Activated CD8-positive, alpha-beta memory T cell treated with anti-CD3 and anti-CD28 coated beads for 48 hours (primary cell): ENCODE results near the gene FBXL19.

Source experiments
- DNase-seq, 3 experiments: peaks; one replicate each; pipeline ENCODE4 v3.0.0-alpha.2; 2020; ENCODE audit warnings: low read depth in 2 of 3, low spot score in 2 of 3

The FBXL19 gene

DNA sequence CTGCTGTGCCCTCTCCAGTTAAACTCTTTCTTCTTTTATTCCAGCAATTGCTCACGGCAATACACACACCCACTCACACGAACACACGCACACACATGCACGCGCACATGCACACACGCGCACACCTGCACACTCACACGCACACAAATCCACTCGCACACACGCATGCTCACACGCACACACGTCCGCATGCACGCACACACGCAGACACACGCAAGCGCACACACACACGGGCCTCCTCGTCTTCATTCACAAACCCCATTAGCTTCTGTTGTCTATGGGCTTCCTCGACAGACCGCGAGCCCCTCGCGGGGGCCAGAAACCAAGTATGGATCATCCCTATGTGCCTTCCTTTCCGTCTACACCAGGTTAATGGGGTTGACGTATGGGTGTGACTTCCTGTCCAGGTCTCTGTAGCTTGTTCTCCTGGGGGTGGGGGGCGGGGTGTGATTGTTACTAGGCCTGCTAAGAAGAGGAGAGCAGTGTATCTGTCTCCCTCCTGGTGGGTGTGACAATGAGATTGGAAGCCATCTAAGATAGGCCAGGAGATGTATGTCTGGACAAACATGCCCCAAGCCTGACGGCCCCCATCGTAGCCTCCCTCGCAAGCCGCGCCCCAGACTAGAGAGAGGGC, 27.6 kb upstream of the FBXL19 start:
- DNase-seq: no peak

DNA sequence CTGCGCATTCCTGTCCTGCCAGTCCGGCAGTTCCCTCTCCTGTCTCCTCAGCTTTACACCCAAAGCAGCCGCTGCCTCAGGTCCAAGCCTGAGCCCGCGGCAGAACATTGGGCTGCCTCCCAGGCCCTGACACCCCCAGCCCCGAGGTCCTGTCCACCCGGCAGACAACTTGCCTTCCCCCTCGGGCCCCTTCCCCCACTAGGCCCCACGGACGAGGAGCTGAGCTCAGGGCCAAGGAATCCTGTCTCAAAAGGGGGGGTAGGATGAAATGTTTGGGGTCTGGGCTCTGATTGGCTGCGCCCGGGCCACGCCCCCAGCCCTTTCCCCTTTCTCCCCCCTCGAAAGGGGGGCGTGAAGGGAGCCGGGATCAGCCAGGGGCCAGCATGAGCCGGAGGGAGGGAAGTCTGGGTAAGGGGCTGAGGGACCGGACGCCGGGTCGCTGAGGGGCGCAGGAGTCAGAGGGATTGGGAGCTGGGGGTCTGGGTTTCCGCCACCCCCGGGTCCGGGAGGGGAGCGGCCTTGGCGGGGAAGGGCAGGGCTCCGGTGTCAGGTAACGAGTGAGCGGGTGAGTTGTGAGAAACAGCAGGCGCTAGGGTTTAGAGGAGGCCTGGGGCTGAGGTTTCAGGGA, 27.0 kb upstream of the FBXL19 start, which contains the start of gene CTF1:
TSS of gene CTF1 (plus strand) at position 354 of the 628 bp plus-strand sequence. CDS start at position 384, 30 bp downstream.
- no peak for DNase-seq

DNA sequence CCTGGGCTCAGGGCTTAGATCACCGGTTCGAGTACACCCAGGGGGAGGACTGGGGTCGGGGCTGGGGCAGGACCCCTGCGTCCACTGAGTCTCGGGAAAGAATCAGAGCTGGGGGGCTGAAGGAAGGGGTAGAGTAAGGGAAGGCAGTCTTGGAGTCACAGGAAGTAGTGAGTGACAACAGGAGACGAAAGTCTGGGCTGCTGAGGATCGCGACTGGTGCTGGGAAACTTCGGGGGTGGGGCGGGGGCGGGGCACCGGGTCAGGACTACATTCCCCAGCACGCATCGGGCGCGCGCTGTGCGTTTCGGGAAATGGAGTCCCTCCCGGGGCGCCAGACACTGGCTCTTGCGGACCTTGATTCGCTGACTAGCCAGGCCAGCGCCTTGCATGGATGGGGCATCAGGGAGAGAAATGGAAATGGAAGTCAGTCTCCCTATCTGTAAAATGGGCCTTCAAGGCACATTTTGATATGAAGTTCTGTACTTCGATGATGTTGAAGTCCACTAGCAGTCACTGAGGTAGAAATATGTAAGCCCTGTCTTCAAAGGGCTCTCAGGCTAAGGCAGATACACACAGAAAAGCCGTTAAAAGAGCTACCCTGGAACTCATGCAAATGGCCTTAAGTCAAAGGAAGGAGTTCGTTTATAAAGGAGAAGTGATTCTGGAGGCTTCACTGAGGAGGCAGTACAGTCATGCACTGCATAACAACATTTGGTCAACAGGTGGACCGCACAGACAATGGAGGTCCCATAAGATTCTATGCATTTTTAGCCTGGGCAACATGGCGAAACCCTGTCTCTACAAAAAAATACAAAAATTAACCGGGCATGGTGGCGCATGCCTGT, 26.3 kb upstream of the FBXL19 start:
- peak; percentile 53 to 68 (median 60) for DNase-seq

DNA sequence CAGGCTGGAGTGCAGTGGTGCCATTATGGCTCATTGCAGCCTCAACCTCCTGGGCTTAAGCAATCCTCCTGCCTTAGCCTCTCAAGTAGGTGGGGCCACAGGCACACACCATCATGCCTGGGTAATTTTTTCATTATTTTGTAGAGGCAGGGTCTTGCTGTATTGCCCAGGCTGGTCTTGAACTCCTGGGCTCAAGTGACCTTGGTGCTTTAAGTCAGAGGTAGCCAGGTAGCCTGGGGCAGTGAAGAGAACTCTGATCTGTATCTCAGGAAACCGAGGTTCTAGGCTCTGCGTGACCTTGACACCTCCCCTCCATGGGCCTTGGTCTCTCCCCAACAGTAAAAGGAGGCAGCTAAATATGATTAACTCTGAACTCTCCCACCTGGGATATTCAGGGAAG, 23.6 kb upstream of the FBXL19 start:
- DNase-seq: no peak

DNA sequence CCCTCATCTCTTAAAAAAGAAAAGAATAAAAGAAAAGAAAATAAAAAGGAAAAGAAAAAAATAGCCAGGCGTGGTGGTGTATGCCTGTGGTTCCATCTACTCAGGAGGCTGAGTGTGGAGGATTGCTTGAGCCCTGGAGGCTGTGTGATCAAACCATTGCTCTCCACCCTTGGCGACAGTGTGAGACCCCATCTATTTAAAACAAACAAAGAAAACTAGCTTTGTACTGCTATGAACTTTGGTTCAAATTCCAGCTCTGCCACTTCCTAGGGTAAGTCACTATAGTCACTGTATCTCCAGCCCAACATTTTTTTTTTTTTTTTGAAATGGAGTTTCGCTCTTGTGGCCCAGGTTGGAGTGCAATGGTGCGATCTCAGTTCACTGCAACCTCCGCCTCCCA, 22.8 kb upstream of the FBXL19 start:
- no peak for DNase-seq

DNA sequence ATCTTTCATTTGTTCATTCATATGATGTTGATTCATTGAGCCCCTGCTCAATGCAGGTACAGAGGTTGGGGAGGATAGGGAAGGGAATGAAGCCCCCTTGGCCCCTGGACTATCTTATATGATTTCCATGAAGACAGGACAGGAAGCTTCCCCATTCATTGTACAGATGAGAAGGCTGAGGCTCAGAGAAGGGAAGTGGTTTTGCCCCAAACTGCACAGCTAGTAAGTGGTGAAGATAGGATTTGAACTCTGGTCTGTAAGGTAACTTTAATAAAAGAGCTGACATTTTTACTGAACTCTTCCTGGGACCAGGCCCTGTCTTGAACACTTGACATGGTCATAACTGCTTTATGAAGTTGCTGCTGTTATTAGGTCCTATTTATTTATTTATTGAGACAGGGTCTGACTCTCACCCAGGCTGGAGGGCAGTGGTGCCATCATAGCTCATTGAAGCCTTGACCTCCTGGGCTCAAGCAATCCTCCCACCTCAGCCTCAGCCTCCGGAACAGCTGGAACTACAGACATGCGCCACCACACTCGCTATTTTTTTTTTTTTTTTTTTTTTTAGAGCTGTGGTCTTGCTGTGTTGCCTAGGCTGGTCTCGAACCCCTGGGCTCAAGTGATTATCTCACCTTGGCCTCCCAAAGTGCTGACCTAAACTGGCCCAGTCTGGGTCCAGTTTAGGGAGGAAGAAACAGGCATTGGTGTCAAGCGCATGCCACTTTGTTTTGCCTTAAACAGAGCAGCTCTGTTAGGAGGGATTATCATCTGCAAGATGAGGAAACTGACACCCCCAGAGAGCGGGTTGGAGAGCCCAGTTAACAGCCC, 22.0 kb upstream of the FBXL19 start:
- DNase-seq: no peak

DNA sequence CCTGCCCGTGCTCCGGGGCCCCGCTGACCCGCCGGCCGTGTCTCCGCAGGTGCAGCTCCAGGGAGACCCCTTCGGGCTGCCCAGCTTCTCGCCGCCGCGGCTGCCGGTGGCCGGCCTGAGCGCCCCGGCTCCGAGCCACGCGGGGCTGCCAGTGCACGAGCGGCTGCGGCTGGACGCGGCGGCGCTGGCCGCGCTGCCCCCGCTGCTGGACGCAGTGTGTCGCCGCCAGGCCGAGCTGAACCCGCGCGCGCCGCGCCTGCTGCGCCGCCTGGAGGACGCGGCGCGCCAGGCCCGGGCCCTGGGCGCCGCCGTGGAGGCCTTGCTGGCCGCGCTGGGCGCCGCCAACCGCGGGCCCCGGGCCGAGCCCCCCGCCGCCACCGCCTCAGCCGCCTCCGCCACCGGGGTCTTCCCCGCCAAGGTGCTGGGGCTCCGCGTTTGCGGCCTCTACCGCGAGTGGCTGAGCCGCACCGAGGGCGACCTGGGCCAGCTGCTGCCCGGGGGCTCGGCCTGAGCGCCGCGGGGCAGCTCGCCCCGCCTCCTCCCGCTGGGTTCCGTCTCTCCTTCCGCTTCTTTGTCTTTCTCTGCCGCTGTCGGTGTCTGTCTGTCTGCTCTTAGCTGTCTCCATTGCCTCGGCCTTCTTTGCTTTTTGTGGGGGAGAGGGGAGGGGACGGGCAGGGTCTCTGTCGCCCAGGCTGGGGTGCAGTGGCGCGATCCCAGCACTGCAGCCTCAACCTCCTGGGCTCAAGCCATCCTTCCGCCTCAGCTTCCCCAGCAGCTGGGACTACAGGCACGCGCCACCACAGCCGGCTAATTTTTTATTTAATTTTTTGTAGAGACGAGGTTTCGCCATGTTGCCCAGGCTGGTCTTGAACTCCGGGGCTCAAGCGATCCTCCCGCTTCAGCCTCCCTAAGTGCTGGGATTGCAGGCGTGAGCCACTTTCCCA, 21.1 kb upstream of the FBXL19 start:
- peak in 1 of 3 experiments; percentile 54 for DNase-seq

DNA sequence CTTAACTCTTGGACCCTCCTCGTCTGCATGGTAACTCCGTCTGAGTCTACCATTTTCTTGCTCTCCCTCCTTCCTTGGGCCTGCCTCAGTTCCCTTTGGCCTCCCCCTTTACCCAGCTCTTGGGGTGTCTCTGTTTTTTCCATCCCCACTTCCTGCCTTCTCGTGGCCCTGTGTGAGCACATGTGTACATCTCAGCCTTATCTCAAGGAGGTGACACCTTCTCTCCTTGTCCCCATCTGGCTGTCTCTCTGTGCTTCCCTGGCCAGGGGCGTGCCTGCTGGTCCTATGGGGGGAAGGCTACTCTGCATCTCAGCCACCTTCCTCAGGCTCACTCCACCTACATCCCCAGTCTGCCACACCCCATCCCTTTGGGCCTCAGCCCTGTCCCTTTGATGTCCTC, 20.4 kb upstream of the FBXL19 start:
- DNase-seq: no peak

DNA sequence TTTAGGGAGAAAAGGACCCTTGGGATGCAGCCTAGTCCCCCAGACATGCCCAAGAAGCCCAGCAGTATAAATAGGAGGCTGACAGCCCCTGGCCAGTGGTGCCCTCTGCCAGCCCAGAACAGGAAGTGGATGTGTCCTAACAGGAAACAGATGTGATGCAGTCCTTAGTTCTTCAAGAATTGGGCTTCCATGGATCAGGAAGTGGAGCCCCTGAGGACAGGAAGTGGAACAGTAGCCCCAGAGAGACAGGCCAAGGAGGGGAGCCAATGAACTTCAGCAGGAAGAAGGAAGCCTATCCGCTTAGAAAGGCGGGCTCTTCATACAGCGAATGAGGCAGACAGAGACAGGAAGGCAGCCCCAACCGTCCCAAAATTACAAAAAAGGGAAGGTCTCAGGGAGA, 19.8 kb upstream of the FBXL19 start:
- no peak for DNase-seq

DNA sequence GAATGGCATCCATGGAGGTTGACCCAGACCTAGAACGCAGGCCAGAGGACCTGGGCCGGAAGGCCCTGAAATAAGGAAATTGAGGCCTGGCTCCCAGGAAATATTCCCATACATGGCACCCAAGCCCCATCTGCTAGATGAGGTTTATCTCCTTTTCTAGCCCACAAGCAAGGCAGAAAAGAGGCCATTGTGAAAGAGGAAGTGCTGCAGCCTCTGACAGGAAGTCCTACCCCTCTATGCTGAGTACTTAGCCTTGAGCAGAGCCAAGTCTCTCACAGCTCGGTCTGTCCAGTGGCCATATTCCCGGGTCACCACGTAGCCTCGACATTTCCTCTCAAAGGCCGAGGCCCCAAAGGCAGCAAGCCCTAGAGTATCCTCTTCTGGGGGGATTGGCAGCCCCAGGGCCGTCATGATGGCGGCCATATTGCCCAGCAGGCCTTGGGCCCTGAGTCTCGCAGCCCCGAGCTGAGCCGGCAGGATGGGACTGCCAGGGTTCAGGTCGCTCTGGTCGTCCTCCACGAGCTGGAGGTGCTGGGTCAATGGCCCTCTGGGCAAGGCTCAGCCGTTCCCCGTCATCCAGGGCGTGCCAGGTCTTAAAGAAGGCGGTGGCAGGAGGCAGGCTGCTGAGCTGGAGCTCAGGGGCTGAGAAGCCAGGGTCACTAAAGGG, 19.1 kb upstream of the FBXL19 start:
- no peak for DNase-seq

DNA sequence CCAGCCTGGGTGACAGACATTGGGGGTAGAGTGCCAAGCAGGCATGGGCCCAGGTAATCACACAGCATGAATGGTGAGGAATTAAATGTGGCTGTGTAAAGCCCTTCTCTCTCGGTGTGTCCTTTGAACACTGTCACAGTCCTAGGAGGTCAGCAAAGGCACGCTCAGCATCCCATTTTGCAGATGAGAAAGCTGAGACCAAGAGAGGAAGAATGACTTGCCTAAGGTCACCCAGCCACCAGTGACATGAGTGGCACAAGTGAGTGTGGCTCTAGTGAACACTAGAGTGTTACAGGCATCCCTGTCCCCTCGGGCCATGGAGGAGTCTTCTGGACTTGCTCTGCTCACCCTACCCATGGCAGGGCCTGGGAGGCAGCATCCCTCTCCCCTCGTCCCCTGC, 16.3 kb upstream of the FBXL19 start:
- no peak for DNase-seq

DNA sequence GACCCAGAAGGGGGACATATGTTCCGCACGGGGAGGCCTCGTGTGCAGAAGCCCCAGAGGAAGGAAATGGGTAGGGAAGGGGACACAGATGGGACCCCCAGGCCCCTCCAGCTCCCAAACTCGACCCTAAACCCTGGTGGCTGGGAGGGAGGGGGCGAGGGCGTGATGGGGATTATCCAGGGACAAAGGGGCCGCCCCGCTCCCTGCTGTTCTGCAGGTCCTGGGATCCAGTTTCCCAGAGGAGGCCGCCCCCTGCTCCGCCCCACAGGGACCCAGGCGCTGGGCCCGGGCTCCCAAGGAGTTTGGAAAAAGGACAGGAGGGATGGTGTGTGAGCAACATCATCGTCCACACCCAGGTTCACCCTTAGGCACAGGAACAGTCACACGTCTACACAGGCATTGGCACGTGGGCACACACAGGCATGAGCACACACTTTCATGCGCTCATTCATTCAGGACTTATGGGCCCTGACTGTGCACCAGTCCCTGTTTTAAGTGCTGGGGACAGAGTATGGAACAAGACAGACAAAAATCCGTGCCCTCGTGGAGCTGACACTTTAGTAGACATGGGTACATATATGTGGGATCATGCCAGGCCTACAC, 12.8 kb upstream of the FBXL19 start:
- no peak for DNase-seq

DNA sequence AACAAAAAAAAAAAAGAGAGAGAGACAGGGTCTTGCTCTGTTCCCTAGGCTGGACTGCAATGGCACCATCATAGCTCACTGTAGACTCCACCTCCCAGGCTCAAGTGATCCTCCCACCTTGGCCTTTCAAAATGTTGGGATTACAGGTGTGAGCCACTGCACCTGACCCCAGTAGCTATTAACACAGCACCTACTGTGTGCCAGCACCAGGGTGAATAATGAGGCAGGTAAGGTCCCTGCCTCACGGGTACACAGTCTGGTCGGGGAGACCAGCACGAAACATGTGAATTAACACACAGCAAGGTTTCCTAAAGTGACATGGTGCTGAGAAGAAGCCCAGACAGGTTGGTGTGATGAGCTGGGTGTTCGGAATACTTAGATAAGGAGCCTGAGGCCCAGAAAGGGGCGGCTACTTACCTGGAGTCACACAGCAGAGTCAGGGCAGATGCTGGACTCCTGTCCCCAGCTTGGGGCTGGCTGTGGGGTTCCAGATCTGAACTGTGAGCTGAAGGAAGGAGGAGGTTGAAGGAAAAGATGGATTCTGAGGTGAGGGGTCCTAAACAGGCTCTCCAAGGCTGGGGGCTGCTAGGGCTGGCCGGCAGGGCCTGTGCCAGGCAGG, 10.5 kb upstream of the FBXL19 start:
- DNase-seq: no peak

DNA sequence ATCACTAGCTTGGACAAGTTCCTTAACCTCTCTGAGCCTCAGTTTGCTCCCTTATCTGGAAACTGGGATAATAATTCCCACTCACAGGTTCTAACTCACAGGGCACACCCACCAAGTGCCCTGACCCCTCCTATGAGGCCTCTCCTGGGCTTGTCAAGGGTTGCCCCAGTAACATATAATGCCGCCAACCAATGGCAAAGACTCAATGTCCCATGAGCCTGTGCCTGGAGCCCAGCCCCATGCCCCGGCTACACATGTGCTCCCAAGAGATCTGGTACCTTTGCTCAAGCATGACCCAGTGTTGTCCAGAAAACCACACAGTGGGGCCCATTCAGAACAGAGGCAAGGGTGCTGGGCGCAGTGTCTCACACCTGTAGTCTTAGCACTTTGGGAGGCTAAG, 8.5 kb upstream of the FBXL19 start:
- DNase-seq: no peak

DNA sequence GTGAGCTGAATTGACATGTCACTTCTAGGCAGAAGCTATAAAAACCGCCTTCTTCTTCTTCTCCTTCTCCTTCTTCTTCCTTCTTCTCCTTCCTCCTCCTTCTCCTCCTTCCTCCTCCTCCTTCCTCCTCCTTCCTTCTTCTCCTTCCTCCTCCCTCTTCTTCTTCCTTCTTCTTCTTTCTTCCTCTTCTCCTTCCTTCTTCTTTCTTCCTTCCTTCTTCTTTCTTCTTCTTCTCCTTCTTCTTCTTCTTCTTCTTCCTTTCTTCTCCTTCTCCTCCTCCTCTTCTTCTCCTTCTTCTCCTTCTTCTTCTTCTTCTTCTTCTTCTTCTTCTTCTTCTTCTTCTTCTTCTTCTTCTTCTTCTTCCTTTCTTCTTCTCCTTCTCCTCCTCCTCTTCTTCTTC, 4.8 kb upstream of the FBXL19 start:
- no peak for DNase-seq

DNA sequence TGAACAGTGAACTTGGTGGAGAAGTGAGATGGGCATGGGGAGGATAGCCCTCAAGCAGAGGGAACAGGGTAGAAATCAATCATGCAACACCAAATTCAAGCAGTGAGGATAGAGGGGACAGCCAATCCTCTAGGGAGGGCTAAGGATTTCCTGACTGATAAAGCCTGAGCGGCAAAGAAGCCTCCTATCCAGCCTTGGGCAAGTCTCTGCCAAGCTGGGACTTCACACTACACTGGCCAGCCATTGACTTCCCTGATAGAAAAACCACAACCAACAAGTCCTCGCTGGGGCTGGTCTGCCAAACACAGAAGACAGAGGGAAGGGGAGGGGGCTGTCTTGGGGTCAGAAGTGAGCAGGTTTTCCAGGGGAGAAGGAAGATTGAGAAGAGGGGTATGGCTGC, 2.5 kb upstream of the FBXL19 start:
- DNase-seq: no peak

DNA sequence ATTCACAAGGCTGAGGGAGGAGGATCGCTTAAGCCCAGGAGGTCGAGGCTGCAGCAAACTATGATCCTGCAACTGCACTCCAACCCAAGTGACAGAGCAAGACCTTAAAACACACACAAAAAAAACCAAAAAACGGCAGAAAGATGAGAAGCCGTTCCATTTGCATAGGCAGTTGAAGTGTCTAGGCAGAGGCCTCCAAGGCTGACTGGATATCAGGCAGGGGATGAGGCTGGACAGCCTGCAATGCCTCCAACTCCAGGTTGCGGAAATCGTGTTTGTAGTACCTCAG, 2.0 kb upstream of the FBXL19 start:
- no peak for DNase-seq

DNA sequence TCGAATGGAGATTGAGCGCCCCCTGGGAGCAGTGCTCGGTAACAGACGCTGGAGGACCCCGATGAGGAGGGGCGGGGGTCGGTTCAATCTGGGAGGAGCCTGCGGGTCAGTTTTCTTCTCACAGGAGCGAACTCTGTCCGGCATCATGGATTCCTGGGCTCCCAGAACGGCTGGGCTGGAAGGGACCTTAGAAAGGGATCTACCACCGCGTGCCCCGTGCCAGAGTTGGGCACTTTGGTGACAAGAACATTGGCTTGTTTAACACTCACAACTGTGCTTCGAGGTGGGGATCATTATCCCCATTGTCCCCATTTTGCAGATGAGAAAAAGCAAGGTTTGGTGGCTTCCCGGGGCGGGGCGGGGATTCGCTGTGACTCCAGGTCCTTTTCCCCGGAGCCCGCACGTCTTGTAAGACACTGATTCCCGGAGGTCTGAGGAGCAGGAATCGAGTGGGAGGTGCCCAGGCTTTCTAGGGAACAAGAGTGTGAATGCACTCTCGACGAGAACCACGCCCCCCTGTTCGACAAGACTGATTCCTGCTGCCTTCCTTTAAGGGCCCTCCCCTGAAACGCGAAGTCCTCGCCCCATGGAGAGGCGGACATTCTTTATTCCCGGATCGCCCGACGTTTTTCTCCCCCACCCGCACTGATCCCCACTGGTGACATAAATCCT, 1.5 kb upstream of the FBXL19 start:
- DNase-seq: peak; percentile 64 to 73 (median 71)
